H9 (cell line): Measurements from ENCODE around the gene SELENOI. TPM values are rescaled to one million over a fixed set of nuclear protein-coding genes. Genes with fewer than 3 reads are reported as not detected.

Source experiments
- DNase-seq: peaks from one replicate; pipeline ENCODE4 v3.0.0-alpha.2; 2017
- H2AFZ ChIP-seq: one replicate; pipeline ENCODE4 v1.6.1; 2013; ENCODE audit warnings: mild to moderate bottlenecking, low read length, control low read depth, moderate library complexity
- H2AK5ac ChIP-seq: 2 replicates; pipeline ENCODE4 v1.6.1; 2013; ENCODE audit warnings: low read length, control low read depth, mixed read lengths; ENCODE audit not compliant: insufficient read length
- H2BK120ac ChIP-seq: one replicate; pipeline ENCODE4 v1.6.1; 2013; ENCODE audit warnings: low read depth, mild to moderate bottlenecking, low read length, control low read depth, inconsistent platforms; ENCODE audit not compliant: poor library complexity, severe bottlenecking
- H2BK12ac ChIP-seq: 2 replicates; pipeline ENCODE4 v1.6.1; 2013; ENCODE audit warnings: low read length, control low read depth, mixed read lengths, low read depth; ENCODE audit not compliant: insufficient read length
- H2BK15ac ChIP-seq: 2 replicates; pipeline ENCODE4 v1.6.1; 2013; ENCODE audit warnings: low read depth, low read length, control low read depth
- H2BK20ac ChIP-seq: one replicate; pipeline ENCODE4 v1.6.1; 2013; ENCODE audit warnings: low read depth, mild to moderate bottlenecking, low read length, control low read depth, inconsistent platforms; ENCODE audit not compliant: poor library complexity, severe bottlenecking
- H2BK5ac ChIP-seq: 2 replicates; pipeline ENCODE4 v1.6.1; 2013; ENCODE audit warnings: low read length, control low read depth, mixed read lengths; ENCODE audit not compliant: insufficient read length
- H3K14ac ChIP-seq: 2 replicates; pipeline ENCODE4 v1.6.1; 2013; ENCODE audit warnings: low read length, control low read depth; ENCODE audit not compliant: insufficient read depth
- H3K18ac ChIP-seq: 2 replicates; pipeline ENCODE4 v1.6.1; 2013; ENCODE audit warnings: low read depth, mild to moderate bottlenecking, mixed read lengths, low read length, control low read depth; ENCODE audit not compliant: insufficient read length
- H3K23ac ChIP-seq: 2 replicates; pipeline ENCODE4 v1.6.1; 2013; ENCODE audit warnings: low read length, control low read depth, mixed read lengths, low read depth; ENCODE audit not compliant: insufficient read length
- H3K23me2 ChIP-seq: 2 replicates; pipeline ENCODE4 v1.6.1; 2013; ENCODE audit warnings: low read depth, mild to moderate bottlenecking, mixed read lengths, low read length, control low read depth; ENCODE audit not compliant: insufficient read length, poor library complexity, severe bottlenecking
- H3K27ac ChIP-seq: 2 replicates; pipeline ENCODE4 v1.5.1; 2013; ENCODE audit warnings: low read length, control low read depth, mixed read lengths, low read depth; ENCODE audit not compliant: insufficient read length
- H3K27me3 ChIP-seq: 2 replicates; pipeline ENCODE4 v1.6.1; 2013; ENCODE audit warnings: low read length, control low read depth, inconsistent platforms; ENCODE audit not compliant: insufficient read depth
- H3K4ac ChIP-seq: 2 replicates; pipeline ENCODE4 v1.6.1; 2013; ENCODE audit warnings: low read depth, mild to moderate bottlenecking, control low read depth, inconsistent platforms, low read length, moderate library complexity
- H3K4me1 ChIP-seq: 2 replicates; pipeline ENCODE4 v1.6.1; 2013; ENCODE audit warnings: low read length, control low read depth, inconsistent platforms; ENCODE audit not compliant: insufficient read depth
- H3K4me2 ChIP-seq: 2 replicates; pipeline ENCODE4 v1.6.1; 2013; ENCODE audit warnings: low read length, control low read depth, mixed read lengths; ENCODE audit not compliant: insufficient read length, insufficient read depth
- H3K56ac ChIP-seq: 2 replicates; pipeline ENCODE4 v1.6.1; 2013; ENCODE audit warnings: low read depth, mild to moderate bottlenecking, mixed read lengths, low read length, control low read depth; ENCODE audit not compliant: insufficient read length
- H3K79me1 ChIP-seq: 2 replicates; pipeline ENCODE4 v1.6.1; 2013; ENCODE audit warnings: low read depth, mild to moderate bottlenecking, moderate library complexity, low read length, control low read depth, inconsistent platforms; ENCODE audit not compliant: insufficient read depth, poor library complexity, severe bottlenecking
- H3K79me2 ChIP-seq: 2 replicates; pipeline ENCODE4 v1.6.1; 2013; ENCODE audit warnings: low read length, control low read depth, inconsistent platforms; ENCODE audit not compliant: insufficient read depth
- H3K9ac ChIP-seq: 2 replicates; pipeline ENCODE4 v1.6.1; 2013; ENCODE audit warnings: low read length, control low read depth, mixed read lengths; ENCODE audit not compliant: insufficient read length; ENCODE audit errors: extremely low read depth
- H3K9me3 ChIP-seq: one replicate; pipeline ENCODE4 v1.6.1; 2013; ENCODE audit warnings: low read depth, low read length, inconsistent platforms; ENCODE audit not compliant: control insufficient read depth
- H3T11ph ChIP-seq: one replicate; pipeline ENCODE4 v1.6.1; 2013; ENCODE audit warnings: mild to moderate bottlenecking, low read length, control low read depth, inconsistent platforms
- H4K20me1 ChIP-seq: one replicate; pipeline ENCODE4 v1.6.1; 2013; ENCODE audit not compliant: control insufficient read depth, insufficient read length, insufficient read depth
- H4K5ac ChIP-seq: 2 replicates; pipeline ENCODE4 v1.6.1; 2013; ENCODE audit warnings: low read depth, mild to moderate bottlenecking, mixed read lengths, low read length, control low read depth; ENCODE audit not compliant: insufficient read length
- H4K8ac ChIP-seq: replicated peaks from 2 replicates; pipeline ENCODE4 v1.6.1; 2013; ENCODE audit warnings: low read length, control low read depth, mixed read lengths, low read depth; ENCODE audit not compliant: insufficient read length
- H4K91ac ChIP-seq: 2 replicates; pipeline ENCODE4 v1.6.1; 2013; ENCODE audit warnings: low read depth, mild to moderate bottlenecking, moderate library complexity, mixed read lengths, low read length, control low read depth; ENCODE audit not compliant: insufficient read length
- H3K27ac Mint-ChIP-seq, 3 experiments: 2 replicates in 2 of 3; 3 replicates in 1 of 3; pipeline ENCODE4 v1.8.0; 2020 to 2021; ENCODE audit warnings: mixed read lengths in 3 of 3, mild to moderate bottlenecking in 1 of 3, moderate library complexity in 1 of 3
- H3K27me3 Mint-ChIP-seq: 2 replicates; pipeline ENCODE4 v1.8.0; 2021; ENCODE audit warnings: low read depth, mild to moderate bottlenecking, moderate library complexity, mixed read lengths
- H3K36me3 Mint-ChIP-seq, 3 experiments: 2 replicates in 2 of 3; 3 replicates in 1 of 3; pipeline ENCODE4 v1.8.0; 2020 to 2021; ENCODE audit warnings: low read depth in 3 of 3, mixed read lengths in 3 of 3; ENCODE audit not compliant: insufficient read depth in 1 of 3
- H3K4me1 Mint-ChIP-seq, 2 experiments: 2 replicates each; pipeline ENCODE4 v1.8.0; 2020; ENCODE audit warnings: mixed read lengths in 2 of 2
- H3K4me3 Mint-ChIP-seq, 2 experiments: 2 replicates in 1 of 2; 3 replicates in 1 of 2; pipeline ENCODE4 v1.8.0; 2020 to 2021; ENCODE audit warnings: mild to moderate bottlenecking in 2 of 2, mixed read lengths in 2 of 2, moderate library complexity in 1 of 2
- H3K9me3 Mint-ChIP-seq, 2 experiments: 2 replicates in 1 of 2; 3 replicates in 1 of 2; pipeline ENCODE4 v1.8.0; 2020; ENCODE audit warnings: mild to moderate bottlenecking in 2 of 2, mixed read lengths in 2 of 2, moderate library complexity in 1 of 2
- CTCF ChIP-seq: fragments of 200-600 bp; sonication (generic); conservative IDR thresholded peaks from 3 replicates; pipeline ENCODE4 v1.8.0; 2021; ENCODE audit warnings: antibody characterized with exemption, mild to moderate bottlenecking
- WGBS: extraction: QIAGEN DNeasy Blood & Tissue Kit; methylation state at CpG from one replicate; pipeline ENCODE4 v1.1.7; 2013; ENCODE audit warnings: missing lambda C conversion rate, low lambda C conversion rate, mixed read lengths; ENCODE audit not compliant: insufficient read length; ENCODE audit errors: extremely low coverage; 5-methylcytosine and 5-hydroxymethylcytosine counted together
- total RNA-seq: library from RNA; stranded (reverse); gene quantifications from 2 replicates; pipeline ENCODE4 v1.2.1, GENCODE V29; 2021

The SELENOI gene
- total RNA-seq, 1 experiment from 2014 or later = 41.9 TPM

GRCh38 chr2:26409785-26410184 lies 63.8 kb downstream of the SELENOI start:
- no peak overlapping the region for H3K27ac ChIP-seq
- H2BK15ac ChIP-seq = no peak overlapping the region
- no peak overlapping the region for H2BK12ac ChIP-seq
- H3T11ph ChIP-seq = no peak overlapping the region
- H3K36me3 Mint-ChIP-seq = no peaks in the 10 kb centered on the region
- no peak overlapping the region for H4K8ac ChIP-seq
- no peak overlapping the region for H3K14ac ChIP-seq
- H2AFZ ChIP-seq = no peak overlapping the region
- H3K27me3 ChIP-seq = no peaks in the 10 kb centered on the region
- no peak overlapping the region for H3K9ac ChIP-seq
- H3K27me3 Mint-ChIP-seq = no peaks in the 10 kb centered on the region; the same call in 1 of the 2 replicates
- H2BK120ac ChIP-seq = no peak overlapping the region
- H3K9me3 ChIP-seq = no peaks in the 10 kb centered on the region
- no peak overlapping the region for H3K4ac ChIP-seq
- H3K27ac Mint-ChIP-seq = no peak overlapping the region; a peak in 1 of 7 replicates
- H3K79me2 ChIP-seq = no peaks in the 10 kb centered on the region
- TF ChIP-seq CTCF = no peak
- no CpG with 5 or more reads among the region's 1 CpG for WGBS
- H3K79me1 ChIP-seq = no peaks in the 10 kb centered on the region
- no peaks in the 10 kb centered on the region for H3K9me3 Mint-ChIP-seq
- no peaks in the 10 kb centered on the region for H3K23me2 ChIP-seq
- no peak overlapping the region for H3K18ac ChIP-seq
- H3K23ac ChIP-seq = no peak overlapping the region
- no peak for DNase-seq
- H3K4me1 ChIP-seq = no peaks in the 10 kb centered on the region
- H4K91ac ChIP-seq = no peak overlapping the region
- H3K4me2 ChIP-seq = no peak overlapping the region
- H4K20me1 ChIP-seq = no peaks in the 10 kb centered on the region
- no peak overlapping the region for H4K5ac ChIP-seq
- H2BK20ac ChIP-seq = no peak overlapping the region
- H3K4me1 Mint-ChIP-seq = no peaks in the 10 kb centered on the region
- no peak overlapping the region for H2AK5ac ChIP-seq
- no peak overlapping the region for H3K4me3 Mint-ChIP-seq
- H2BK5ac ChIP-seq = no peak overlapping the region
- H3K56ac ChIP-seq = no peak overlapping the region
